Tibial artery (tissue), 4 donors: ENCODE measurements around the gene PEX5L.

Source experiments
- DNase-seq, 2 donors: peaks; one replicate each; pipeline ENCODE4 v3.0.0-alpha.2; 2019
- H3K27ac ChIP-seq, 2 donors: fragments of 200-600 bp; sonication (generic) in 1 of 2; 1 replicate in 1 of 2; 2 replicates in 1 of 2; pipeline ENCODE4 v1.5.1; 2018 to 2019; ENCODE audit warnings: mild to moderate bottlenecking in 1 of 2
- H3K27me3 ChIP-seq, 2 donors: fragments of 200-600 bp; sonication (generic) in 1 of 2; one replicate each; pipeline versions ENCODE4 v1.5.1 to v1.6.0; 2016 to 2019
- H3K36me3 ChIP-seq, 3 donors: fragments of 200-600 bp; sonication (generic) in 2 of 3; one replicate each; pipeline ENCODE4 v1.5.1; 2016 to 2019; ENCODE audit warnings: mild to moderate bottlenecking in 2 of 3
- H3K4me1 ChIP-seq, 4 donors: fragments of 200-600 bp; sonication (generic) in 2 of 4; 1 replicate in 3 of 4; 2 replicates in 1 of 4; pipeline ENCODE4 v1.5.1; 2016 to 2019
- H3K4me3 ChIP-seq, 2 donors: fragments of 200-600 bp; sonication (generic) in 1 of 2; 1 replicate in 1 of 2; 2 replicates in 1 of 2; pipeline ENCODE4 v1.5.1; 2018 to 2019; ENCODE audit warnings: mild to moderate bottlenecking in 2 of 2
- H3K9me3 ChIP-seq, 3 donors: fragments of 200-600 bp; sonication (generic) in 1 of 3; one replicate each; pipeline ENCODE4 v1.5.1; 2016 to 2019
- intact Hi-C: fragments of 100-400 bp; cut with DNase I; formaldehyde crosslinking; loops from one replicate; pipeline ENCODE4 v1.15.0; 2023; ENCODE audit warnings: low total_unique reads
- TF ChIP-seq, protein P1 (sequence below), 2 experiments: fragments of 200-600 bp in 1 of 2; fragments of 450-650 bp in 1 of 2; IDR thresholded peaks; one replicate each; pipeline ENCODE4 v1.5.1; 2017 to 2019; ENCODE audit warnings: antibody characterized with exemption in 2 of 2, mild to moderate bottlenecking in 1 of 2, moderate library complexity in 1 of 2

Gene PEX5L

DNA sequence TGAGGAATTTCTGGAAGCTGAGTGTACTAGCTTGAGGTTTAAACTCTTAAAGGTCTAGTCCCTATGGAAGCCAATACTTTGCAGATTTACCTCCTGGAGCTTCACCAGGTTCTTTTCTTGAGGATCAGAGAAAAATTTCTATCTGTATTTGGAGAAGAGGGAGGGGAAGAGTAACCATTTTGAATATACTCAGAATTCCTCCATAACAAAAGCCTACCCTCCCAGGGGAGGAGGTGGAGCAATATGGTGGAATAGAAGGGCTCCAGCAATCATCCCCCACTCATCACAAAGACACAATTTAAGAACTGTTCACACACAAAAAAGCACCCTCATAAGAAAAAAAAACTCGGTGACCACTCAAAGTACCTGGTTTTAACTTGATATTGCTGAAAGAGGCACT lies 36.0 kb upstream of the PEX5L start:
- H3K4me1 ChIP-seq: no peaks in the 10 kb centered on the region
- H3K27me3 ChIP-seq: no peaks in the 10 kb centered on the region
- no peaks in the 10 kb centered on the region for H3K9me3 ChIP-seq
- H3K4me3 ChIP-seq: no peak overlapping the region
- intact Hi-C loops: no loop called here
- TF ChIP-seq, protein P1, sequence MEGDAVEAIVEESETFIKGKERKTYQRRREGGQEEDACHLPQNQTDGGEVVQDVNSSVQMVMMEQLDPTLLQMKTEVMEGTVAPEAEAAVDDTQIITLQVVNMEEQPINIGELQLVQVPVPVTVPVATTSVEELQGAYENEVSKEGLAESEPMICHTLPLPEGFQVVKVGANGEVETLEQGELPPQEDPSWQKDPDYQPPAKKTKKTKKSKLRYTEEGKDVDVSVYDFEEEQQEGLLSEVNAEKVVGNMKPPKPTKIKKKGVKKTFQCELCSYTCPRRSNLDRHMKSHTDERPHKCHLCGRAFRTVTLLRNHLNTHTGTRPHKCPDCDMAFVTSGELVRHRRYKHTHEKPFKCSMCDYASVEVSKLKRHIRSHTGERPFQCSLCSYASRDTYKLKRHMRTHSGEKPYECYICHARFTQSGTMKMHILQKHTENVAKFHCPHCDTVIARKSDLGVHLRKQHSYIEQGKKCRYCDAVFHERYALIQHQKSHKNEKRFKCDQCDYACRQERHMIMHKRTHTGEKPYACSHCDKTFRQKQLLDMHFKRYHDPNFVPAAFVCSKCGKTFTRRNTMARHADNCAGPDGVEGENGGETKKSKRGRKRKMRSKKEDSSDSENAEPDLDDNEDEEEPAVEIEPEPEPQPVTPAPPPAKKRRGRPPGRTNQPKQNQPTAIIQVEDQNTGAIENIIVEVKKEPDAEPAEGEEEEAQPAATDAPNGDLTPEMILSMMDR (IDR thresholded peaks at IDR 0.05): no peak
- no peak overlapping the region for H3K27ac ChIP-seq
- no peaks in the 10 kb centered on the region for H3K36me3 ChIP-seq
- DNase-seq: no peak

DNA sequence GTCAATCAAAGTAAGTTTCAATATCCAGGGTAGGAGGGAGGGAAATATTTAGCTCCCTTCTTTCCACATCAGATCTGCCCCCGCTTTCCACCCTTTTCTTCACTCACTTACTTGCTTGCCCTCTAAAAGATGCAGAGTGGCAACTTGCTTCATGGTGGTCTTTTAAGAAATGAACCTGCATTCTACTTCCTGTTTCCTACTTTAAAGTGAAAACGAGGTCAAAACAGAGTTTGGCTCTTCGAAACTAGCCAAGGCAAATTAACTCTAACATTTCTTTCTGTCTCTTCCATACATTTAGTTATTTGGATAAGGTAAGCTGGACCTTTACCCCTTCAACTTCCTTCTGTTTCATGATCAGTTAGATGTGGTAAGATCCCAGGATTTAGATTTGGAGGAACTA lies 34.2 kb upstream of the PEX5L start:
- Histone ChIP-seq H3K4me1 (no peaks in the 10 kb centered on the region), H3K27me3 (no peaks in the 10 kb centered on the region), H3K27ac (no peak overlapping the region), H3K9me3 (no peaks in the 10 kb centered on the region), H3K36me3 (no peaks in the 10 kb centered on the region), H3K4me3 (no peak overlapping the region)
- DNase-seq: no peak
- intact Hi-C loops: no loop called here
- TF ChIP-seq, protein P1 (IDR thresholded peaks at IDR 0.05): no peak

DNA sequence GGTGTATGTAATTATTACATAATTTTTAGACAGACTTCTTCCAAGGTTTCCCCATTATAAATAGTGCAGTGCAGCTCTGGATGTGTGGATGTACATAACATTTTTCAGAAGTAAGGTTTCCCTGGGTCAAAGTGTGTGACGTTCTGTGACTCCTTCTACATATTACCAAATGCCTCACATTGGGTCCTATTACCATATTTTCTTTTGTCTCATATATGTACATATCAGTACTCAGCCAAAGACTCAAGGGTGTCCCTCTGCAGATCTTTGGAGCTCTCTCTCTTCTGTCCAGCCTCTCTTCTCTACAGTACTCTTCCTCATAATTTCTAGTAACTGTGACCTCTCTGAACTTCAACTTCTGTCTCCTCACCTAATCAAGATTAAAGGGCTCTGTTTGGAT lies 31.3 kb upstream of the PEX5L start:
- intact Hi-C loops: no loop called here
- no peaks in the 10 kb centered on the region for H3K4me1 ChIP-seq
- no peak for DNase-seq
- no peaks in the 10 kb centered on the region for H3K9me3 ChIP-seq
- H3K27ac ChIP-seq: no peak overlapping the region
- no peaks in the 10 kb centered on the region for H3K27me3 ChIP-seq
- H3K36me3 ChIP-seq: no peaks in the 10 kb centered on the region
- no peak overlapping the region for H3K4me3 ChIP-seq
- TF ChIP-seq, protein P1 (IDR thresholded peaks at IDR 0.05): no peak

DNA sequence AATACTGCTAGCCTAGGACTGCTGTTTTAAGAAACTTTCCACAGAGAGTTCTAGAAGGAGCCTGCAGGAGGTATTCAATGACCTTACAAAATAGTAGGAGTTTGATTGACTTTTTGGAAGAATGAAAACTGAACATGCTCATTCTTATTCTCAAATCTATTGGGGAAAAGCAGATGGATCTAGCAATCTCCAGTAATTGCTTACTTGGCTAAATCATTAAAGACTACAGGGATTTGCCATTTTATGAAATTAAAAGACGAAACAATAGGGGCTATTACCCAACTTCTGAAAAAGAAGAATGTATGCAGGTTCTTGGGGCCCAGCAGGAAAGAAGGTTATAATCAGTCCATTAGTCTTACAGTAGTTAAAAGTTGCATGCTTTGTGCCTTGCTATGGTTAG lies 29.9 kb upstream of the PEX5L start:
- no peak overlapping the region for H3K4me3 ChIP-seq
- intact Hi-C loops: no loop called here
- TF ChIP-seq, protein P1 (IDR thresholded peaks at IDR 0.05): no peak
- H3K27me3 ChIP-seq: no peaks in the 10 kb centered on the region
- no peak for DNase-seq
- no peaks in the 10 kb centered on the region for H3K9me3 ChIP-seq
- H3K4me1 ChIP-seq: no peaks in the 10 kb centered on the region
- no peak overlapping the region for H3K27ac ChIP-seq
- H3K36me3 ChIP-seq: no peaks in the 10 kb centered on the region

DNA sequence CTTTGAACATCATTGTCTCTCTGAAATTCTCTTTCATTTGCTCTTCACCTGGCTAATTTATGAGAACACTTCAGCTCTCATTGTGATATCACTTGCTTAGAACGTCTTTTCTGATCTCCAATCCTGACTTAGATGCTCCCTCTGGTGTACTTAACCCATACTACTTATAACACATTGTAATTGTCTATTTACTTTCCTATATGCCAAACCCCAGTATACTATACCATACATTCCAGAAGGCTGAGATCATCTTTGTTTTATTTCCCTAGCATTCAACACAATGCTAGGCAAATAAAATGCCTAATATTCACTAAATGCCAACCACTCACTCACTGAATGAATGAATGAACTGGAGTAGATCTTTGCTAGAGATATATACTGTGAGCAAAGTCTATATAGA lies 27.0 kb upstream of the PEX5L start:
- H3K27me3 ChIP-seq: no peaks in the 10 kb centered on the region
- H3K36me3 ChIP-seq: no peaks in the 10 kb centered on the region
- DNase-seq: no peak
- H3K27ac ChIP-seq: no peak overlapping the region
- no peaks in the 10 kb centered on the region for H3K9me3 ChIP-seq
- TF ChIP-seq, protein P1 (IDR thresholded peaks at IDR 0.05): no peak
- no peaks in the 10 kb centered on the region for H3K4me1 ChIP-seq
- no peak overlapping the region for H3K4me3 ChIP-seq
- intact Hi-C loops: no loop called here

DNA sequence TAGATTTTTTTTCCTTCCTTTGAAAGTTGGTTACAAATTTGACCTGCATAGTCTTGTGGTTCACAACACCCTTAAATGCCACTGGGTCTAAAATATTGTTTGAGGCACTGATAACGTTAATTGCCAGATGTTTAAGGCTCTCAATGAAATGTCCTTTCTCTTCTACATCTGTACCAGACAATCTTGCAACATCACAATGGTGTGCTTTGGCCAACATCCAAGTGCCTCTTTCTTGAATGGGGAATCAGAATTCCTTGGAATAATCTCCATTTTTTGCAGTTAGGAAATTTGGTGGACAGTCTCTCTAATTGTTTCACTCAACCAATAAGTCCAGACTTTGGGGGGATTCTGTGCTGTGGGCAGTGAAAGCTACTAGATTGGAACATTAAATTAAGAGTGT lies 26.0 kb upstream of the PEX5L start:
- DNase-seq: no peak
- Histone ChIP-seq H3K4me1 (no peaks in the 10 kb centered on the region), H3K27ac (no peak overlapping the region), H3K27me3 (no peaks in the 10 kb centered on the region), H3K9me3 (no peaks in the 10 kb centered on the region), H3K36me3 (no peaks in the 10 kb centered on the region), H3K4me3 (no peak overlapping the region)
- intact Hi-C loops: no loop called here
- TF ChIP-seq, protein P1 (IDR thresholded peaks at IDR 0.05): no peak
